ENCODE measurements around the gene TMEM97.
A peak's percentile ranks its signal among the peaks of the same experiment; 100 is the strongest.

TMEM97 gene

DNA sequence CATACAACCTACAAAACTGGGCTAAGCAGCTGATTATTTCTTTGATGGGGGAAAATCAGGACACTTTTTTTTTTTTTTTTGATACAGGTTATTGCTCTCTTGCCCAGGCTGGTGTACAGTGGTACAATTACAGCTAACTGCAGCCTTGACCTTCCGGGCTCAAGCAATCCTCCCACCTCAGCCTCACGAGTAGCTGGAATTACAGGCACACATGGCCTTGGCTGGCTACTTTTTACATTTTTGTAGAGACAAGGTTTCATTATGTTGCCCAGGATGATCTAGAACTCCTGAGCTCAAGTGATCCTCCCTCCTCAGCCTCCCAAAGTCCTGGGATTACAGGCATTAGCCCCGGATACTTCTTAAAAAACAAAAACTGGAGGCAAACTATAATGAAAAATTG, 20.6 kb upstream of the TMEM97 start:
- no peaks in the 10 kb centered on the region for H3K9me3 ChIP-seq (replicated peaks in 1 of 11)
- H3K27ac ChIP-seq: no peak overlapping the region
- no peaks in the 10 kb centered on the region for H4K20me1 ChIP-seq
- peaks cover 0 to 8% (median 0%) of the 10 kb centered on the region in 11 experiments; a peak in 1 of 22 replicates for H3K27me3 ChIP-seq
- peaks cover 5 to 15% (median 8%) of the 10 kb centered on the region in 10 experiments; a peak in 11 of 20 replicates for H3K4me1 ChIP-seq
- H3K36me3 ChIP-seq: no peaks in the 10 kb centered on the region
- no peak overlapping the region for H3K9ac ChIP-seq
- TF ChIP-seq Cebpa-rat (IDR thresholded peaks at IDR 0.05): no peak
- H3K4me2 ChIP-seq: no peak overlapping the region
- no peak overlapping the region for H3K4me3 ChIP-seq

- Histone ChIP-seq H3K4me1 (no peaks in the 10 kb centered on the region), H3K9me3 (replicated peaks in 1 of 11) (no peaks in the 10 kb centered on the region), H3K9ac (no peak overlapping the region), H3K27ac (no peak overlapping the region), H4K20me1 (no peaks in the 10 kb centered on the region; a peak in 1 of 22 replicates), H3K36me3 (no peaks in the 10 kb centered on the region), H3K4me2 (no peak overlapping the region), H3K4me3 (no peak overlapping the region), H3K27me3 (no peaks in the 10 kb centered on the region)
- no peak for TF ChIP-seq Cebpa-rat (IDR thresholded peaks at IDR 0.05)
Observed at GRCh38 chr17:28306954-28307401, 12.0 kb upstream of the TMEM97 start.

GRCh38 chr17:28313841-28314240, 5.2 kb upstream of the TMEM97 start:
- H3K36me3 ChIP-seq: no peaks in the 10 kb centered on the region
- no peak overlapping the region for H3K9ac ChIP-seq
- no peak overlapping the region for H3K4me3 ChIP-seq
- TF ChIP-seq Cebpa-rat (IDR thresholded peaks at IDR 0.05): no peak
- no peak overlapping the region for H3K27ac ChIP-seq
- no peak overlapping the region for H3K4me2 ChIP-seq
- H3K4me1 ChIP-seq: peaks cover 8 to 12% (median 10%) of the 10 kb centered on the region in 10 experiments
- no peaks in the 10 kb centered on the region; a peak in 1 of 22 replicates for H3K27me3 ChIP-seq
- no peaks in the 10 kb centered on the region for H3K9me3 ChIP-seq (replicated peaks in 1 of 11)
- no peaks in the 10 kb centered on the region for H4K20me1 ChIP-seq

DNA sequence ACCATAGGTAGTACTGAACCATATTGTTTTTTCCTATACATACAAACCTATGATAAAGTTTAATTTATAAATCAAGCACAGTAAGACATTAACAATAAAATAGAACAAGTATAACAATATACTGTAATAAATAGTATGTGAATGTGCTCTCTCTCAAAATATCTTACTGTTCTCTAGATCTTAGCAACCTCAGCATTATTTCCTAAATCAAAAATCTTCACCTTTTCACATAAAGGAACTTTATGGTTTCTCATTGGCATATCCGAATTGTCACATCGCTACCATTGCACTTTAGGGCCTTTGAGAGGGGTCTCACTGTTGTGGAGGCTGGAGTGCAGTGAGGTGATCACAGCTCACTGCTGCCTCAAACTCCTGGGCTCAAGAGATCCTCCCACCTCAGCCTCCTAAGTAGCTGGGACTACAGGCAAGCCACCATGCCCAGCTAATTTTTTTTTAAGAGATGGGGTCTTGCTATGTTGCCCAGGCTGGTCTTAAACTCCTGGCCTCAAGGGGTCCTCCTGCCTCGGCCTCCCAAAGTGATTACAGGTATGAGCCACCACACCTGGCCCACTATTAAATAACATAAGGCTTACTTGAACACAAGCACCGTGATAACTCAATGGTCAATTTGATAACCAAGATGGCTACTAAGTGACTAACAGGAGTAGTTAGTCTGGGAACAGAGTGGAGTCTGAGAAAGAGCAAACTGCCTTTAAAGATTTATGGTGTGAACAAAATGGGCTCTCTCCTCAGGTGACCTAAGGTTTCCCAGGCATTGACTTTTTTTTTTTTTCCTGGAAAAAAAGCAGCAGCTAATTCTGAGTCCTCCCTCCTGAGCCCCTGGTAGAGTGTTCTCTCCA, 2.9 kb upstream of the TMEM97 start:
- Histone ChIP-seq H3K4me1 (peaks cover 17 to 29% (median 26%) of the 10 kb centered on the region in 10 experiments), H3K27ac (no peak overlapping the region), H3K36me3 (peaks cover 0 to 7% (median 0%) of the 10 kb centered on the region in 11 experiments; a peak in 2 of 22 replicates), H3K9me3 (replicated peaks in 1 of 11) (no peaks in the 10 kb centered on the region), H3K9ac (no peak overlapping the region), H3K27me3 (no peaks in the 10 kb centered on the region; a peak in 1 of 22 replicates), H3K4me2 (no peak overlapping the region), H4K20me1 (peaks cover 0 to 13% (median 2%) of the 10 kb centered on the region in 11 experiments; a peak in 9 of 22 replicates), H3K4me3 (no peak overlapping the region)
- no peak for TF ChIP-seq Cebpa-rat (IDR thresholded peaks at IDR 0.05)

DNA sequence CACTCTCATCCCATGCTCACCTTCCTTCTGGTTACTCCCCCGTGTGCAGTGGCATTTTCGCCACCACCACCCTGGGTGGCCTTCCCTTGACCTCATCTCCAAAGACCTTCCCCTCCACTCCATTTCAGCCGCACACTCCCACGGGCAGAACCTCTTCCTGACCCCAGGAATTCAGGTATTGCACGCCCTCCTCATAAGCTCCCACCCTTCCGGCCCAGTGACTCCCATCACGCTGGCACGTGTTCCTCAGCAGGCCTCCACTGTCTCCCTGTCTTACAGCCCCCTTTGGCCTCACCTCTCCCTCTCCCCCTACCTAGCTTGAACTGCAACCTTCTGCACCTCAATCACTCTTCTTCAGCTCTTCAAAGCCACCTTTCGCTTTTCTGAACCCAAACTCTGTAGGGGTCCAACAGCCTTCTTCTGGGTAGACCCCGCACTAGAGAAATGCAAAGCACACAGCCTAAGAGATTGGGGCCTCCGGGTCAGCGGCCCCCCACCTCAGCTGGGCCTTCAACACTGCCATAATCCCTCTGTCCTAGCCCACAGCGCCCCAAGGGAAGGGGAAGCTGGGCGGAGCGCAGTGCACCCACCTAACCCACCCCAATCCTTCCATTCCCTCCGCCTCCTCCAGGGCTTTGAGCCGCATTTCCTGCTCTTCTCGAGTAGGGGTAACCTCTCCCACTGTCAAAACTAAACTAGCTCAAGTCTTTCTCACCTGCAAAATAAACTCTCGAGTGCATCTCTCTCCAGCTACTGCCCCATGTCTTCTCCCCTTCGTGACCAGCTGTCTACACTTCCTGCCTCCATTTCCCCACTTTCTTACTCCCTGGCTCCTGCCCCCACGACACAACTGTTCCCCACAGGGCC, 1.7 kb upstream of the TMEM97 start:
- H3K9ac ChIP-seq: peak overlapping the region in 1 of 11 experiments; percentile 86; a peak in 2 of 22 replicates
- H3K27me3 ChIP-seq: no peaks in the 10 kb centered on the region; a peak in 1 of 22 replicates
- H3K4me2 ChIP-seq: peak overlapping the region in 10 of 11 experiments; percentile 92 to 98 (median 96); a peak in 19 of 22 replicates
- H3K27ac ChIP-seq: no peak overlapping the region
- peak overlapping the region in 2 of 10 experiments; percentile 73 to 77; a peak in 2 of 20 replicates for H3K4me3 ChIP-seq
- no peaks in the 10 kb centered on the region for H3K9me3 ChIP-seq (replicated peaks in 1 of 11)
- peaks cover 0 to 17% (median 2%) of the 10 kb centered on the region in 11 experiments; a peak in 5 of 22 replicates for H3K36me3 ChIP-seq
- H3K4me1 ChIP-seq: peaks cover 17 to 40% (median 33%) of the 10 kb centered on the region in 10 experiments
- no peak for TF ChIP-seq Cebpa-rat (IDR thresholded peaks at IDR 0.05)
- H4K20me1 ChIP-seq: peaks cover 0 to 25% (median 14%) of the 10 kb centered on the region in 11 experiments; a peak in 13 of 22 replicates

DNA sequence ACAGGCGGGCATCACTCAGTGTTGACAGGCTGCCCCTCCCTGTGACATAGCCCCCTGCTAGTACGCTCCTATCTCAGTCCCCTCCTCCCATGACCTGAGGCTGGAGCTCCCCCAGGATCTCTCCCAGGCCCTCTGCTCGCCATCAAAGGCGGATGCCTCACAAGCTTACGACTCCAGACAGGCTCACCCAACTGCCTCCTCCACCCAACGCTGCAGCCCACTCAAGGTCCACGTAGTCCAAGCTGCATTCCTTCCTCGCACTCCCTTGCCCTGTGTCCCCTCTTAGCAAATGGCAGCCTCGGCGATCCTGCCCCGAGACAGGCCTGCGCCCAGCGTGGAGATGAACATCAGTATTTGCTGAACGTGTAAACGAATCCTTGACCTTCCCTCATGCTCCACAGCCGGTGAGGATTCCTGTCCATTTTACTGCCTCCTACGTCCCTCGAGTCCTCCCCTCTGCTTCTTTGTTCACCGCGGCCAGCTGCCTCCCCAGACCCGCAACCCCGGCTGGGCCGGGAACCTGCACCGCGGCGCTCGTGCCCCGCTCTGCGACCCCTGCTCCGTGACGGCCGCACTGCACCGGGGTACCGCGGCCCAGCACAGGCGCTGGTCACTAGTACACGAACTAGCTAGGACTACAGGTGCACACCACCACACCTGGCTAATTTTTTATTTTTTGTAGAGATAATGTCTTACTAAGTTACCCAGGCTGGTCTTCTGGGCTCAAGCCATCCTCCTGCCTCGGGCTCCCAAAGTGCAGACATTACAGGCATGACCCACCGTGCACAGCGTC, 838 bp upstream of the TMEM97 start:
- H3K27ac ChIP-seq: peak overlapping the region in 8 of 11 experiments; percentile 50 to 89 (median 82); a peak in 15 of 22 replicates

DNA sequence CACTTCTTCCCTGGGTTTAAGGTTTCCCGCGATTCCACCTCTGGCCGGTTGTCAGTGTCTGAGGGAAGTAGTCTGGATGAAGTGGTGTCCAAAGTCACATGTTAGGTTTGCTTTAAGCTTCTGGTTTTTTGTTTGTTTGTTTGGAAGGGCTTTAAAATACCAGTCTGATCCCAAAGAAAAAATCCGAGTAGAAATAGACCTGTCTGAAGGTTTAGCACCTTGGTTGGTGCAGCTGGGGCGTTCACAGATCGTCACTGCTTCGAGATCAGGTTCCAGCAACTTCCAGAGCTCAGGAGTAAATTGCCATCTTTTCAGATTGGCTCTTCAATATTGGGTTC, 567 bp downstream of the TMEM97 start:
- Histone ChIP-seq H4K20me1 (peaks cover 0 to 48% (median 35%) of the 10 kb centered on the region in 11 experiments; a peak in 14 of 22 replicates), H3K27ac (peak overlapping the region in 10 of 11 experiments; percentile 22 to 89 (median 84); a peak in 19 of 22 replicates), H3K9ac (peak overlapping the region; percentile 67 to 92 (median 85); a peak in 21 of 22 replicates), H3K36me3 (peaks cover 0 to 30% (median 5%) of the 10 kb centered on the region in 11 experiments; a peak in 7 of 22 replicates), H3K4me1 (peaks cover 28 to 54% (median 41%) of the 10 kb centered on the region in 10 experiments), H3K9me3 (replicated peaks in 1 of 11) (no peaks in the 10 kb centered on the region), H3K4me2 (peak overlapping the region; percentile 84 to 98 (median 96)), H3K27me3 (no peaks in the 10 kb centered on the region; a peak in 1 of 22 replicates), H3K4me3 (peak overlapping the region; percentile 67 to 87 (median 78))
- no peak for TF ChIP-seq Cebpa-rat (IDR thresholded peaks at IDR 0.05)

More for the DNA sequence above, 838 bp upstream of the TMEM97 start:
- Histone ChIP-seq H3K4me2 (peak overlapping the region; percentile 92 to 98 (median 96)), H3K4me3 (peak overlapping the region; percentile 67 to 87 (median 78)), H3K4me1 (peaks cover 17 to 42% (median 35%) of the 10 kb centered on the region in 10 experiments), H3K9ac (peak overlapping the region in 9 of 11 experiments; percentile 40 to 92 (median 85); a peak in 18 of 22 replicates), H3K27me3 (no peaks in the 10 kb centered on the region; a peak in 1 of 22 replicates), H4K20me1 (peaks cover 0 to 33% (median 22%) of the 10 kb centered on the region in 11 experiments; a peak in 13 of 22 replicates), H3K36me3 (peaks cover 0 to 26% (median 3%) of the 10 kb centered on the region in 11 experiments; a peak in 5 of 22 replicates), H3K9me3 (replicated peaks in 1 of 11) (no peaks in the 10 kb centered on the region)
- no peak for TF ChIP-seq Cebpa-rat (IDR thresholded peaks at IDR 0.05)
